ENCODE measurements around the gene TMEM47. TPM values are rescaled to one million over a fixed set of nuclear protein-coding genes. Genes with fewer than 3 reads are reported as not detected.

TMEM47 gene
- total and polyA plus RNA-seq, 9 donors, result 15.4 to 49.2 (median 28.0) TPM

- no peak overlapping the region for H3K27ac ChIP-seq
- DNase-seq, result no peak
- H3K4me3 ChIP-seq, result no peak overlapping the region
- no peaks in the 10 kb centered on the region for H3K36me3 ChIP-seq
- 34 to 45% (median 42%) methylated on average over 4 of the region's 4 CpGs for WGBS, 3 donors
- no peaks in the 10 kb centered on the region for H3K27me3 ChIP-seq
- H3K9me3 ChIP-seq, result no peaks in the 10 kb centered on the region
- H3K4me1 ChIP-seq (ENCODE audit: insufficient read depth), result no peaks in the 10 kb centered on the region
- no peak for TF ChIP-seq EP300 (IDR thresholded peaks at IDR 0.05)
- intact Hi-C loops (cut with DNase I), result no loop called here
Observed at GRCh38 chrX:34612036-34612435, 45.0 kb downstream of the TMEM47 start.

DNA sequence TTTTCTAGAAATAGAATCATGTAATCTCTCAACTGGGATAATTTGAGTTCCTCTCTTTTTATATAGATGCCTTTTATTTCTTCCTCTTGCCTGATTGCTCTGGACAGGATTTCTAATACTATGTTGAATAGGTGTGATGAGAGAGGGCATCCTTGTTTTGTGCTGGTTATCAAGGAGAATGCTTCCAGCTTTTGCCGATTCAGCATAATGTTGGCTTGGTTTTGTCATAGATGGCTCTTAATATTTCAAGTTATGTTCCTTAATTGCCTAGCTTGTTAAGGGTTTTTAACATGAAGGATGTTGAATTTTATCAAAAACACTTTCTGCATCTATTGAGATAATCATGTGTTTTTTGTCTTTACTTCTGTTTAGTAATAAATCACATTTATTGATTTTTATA lies 58.7 kb downstream of the TMEM47 start:
- 82 to 93% (median 85%) methylated on average over 1 of the region's 1 CpG for WGBS, 3 donors

GRCh38 chrX:34586936-34587335 lies 70.1 kb downstream of the TMEM47 start:
- H3K36me3 ChIP-seq, result no peaks in the 10 kb centered on the region
- TF ChIP-seq EP300 (IDR thresholded peaks at IDR 0.05) (no peak), CTCF (IDR thresholded peaks at IDR 0.05) (no peak), POLR2A (IDR thresholded peaks at IDR 0.05) (no peak)
- H3K4me3 ChIP-seq, result no peak overlapping the region
- H3K27me3 ChIP-seq, result no peaks in the 10 kb centered on the region
- 60 to 69% (median 61%) methylated on average over 3 of the region's 3 CpGs for WGBS, 3 donors
- no peaks in the 10 kb centered on the region for H3K9me3 ChIP-seq
- no peak overlapping the region for H3K27ac ChIP-seq
- no peak for DNase-seq
- no peaks in the 10 kb centered on the region for H3K4me1 ChIP-seq (ENCODE audit: insufficient read depth)
- intact Hi-C loops (cut with DNase I), result no loop called here

More for the DNA sequence above, 58.7 kb downstream of the TMEM47 start:
- H3K27ac ChIP-seq, result no peak overlapping the region
- no peaks in the 10 kb centered on the region for H3K9me3 ChIP-seq
- intact Hi-C loops (cut with DNase I), result no loop called here
- H3K36me3 ChIP-seq, result no peaks in the 10 kb centered on the region
- no peaks in the 10 kb centered on the region for H3K4me1 ChIP-seq (ENCODE audit: insufficient read depth)
- DNase-seq, result no peak
- H3K4me3 ChIP-seq, result no peak overlapping the region
- no peaks in the 10 kb centered on the region for H3K27me3 ChIP-seq
- TF ChIP-seq CTCF (IDR thresholded peaks at IDR 0.05) (no peak), EP300 (IDR thresholded peaks at IDR 0.05) (no peak), POLR2A (IDR thresholded peaks at IDR 0.05) (no peak)

DNA sequence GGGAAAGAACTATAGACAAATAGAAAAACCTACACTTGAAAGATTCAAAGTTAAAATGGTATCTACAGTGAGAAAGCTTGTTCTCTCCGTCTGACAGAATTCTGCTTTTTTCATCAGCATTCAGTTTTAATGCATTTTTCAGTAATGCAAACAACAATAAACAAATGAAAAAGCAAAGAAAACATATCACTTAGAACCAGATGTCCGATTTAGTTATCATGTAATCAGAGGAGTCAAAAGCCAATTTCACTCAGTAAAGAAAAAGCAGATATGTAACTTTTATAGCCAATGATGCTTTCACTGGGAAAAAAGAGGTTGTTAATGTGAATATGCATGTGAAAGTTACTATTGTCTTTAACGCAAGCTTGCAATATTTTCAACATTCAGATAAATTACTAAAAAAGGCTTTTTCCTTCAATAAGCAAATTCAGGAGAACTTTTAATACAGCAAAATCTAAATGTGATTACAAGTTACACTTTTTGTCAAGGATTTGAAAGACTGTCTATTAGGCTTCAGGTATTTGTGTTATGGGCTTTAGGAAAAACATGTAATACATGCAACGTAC lies 70.7 kb downstream of the TMEM47 start:
- WGBS, 3 donors, result 41 to 54% (median 47%) methylated on average over 4 of the region's 4 CpGs

More for the DNA sequence above, 70.7 kb downstream of the TMEM47 start:
- Histone ChIP-seq H3K9me3 (no peaks in the 10 kb centered on the region), H3K4me3 (no peak overlapping the region), H3K27me3 (no peaks in the 10 kb centered on the region), H3K27ac (no peak overlapping the region), H3K36me3 (no peaks in the 10 kb centered on the region), H3K4me1 (ENCODE audit: insufficient read depth) (no peaks in the 10 kb centered on the region)
- TF ChIP-seq CTCF (IDR thresholded peaks at IDR 0.05) (no peak), EP300 (IDR thresholded peaks at IDR 0.05) (no peak), POLR2A (IDR thresholded peaks at IDR 0.05) (no peak)
- intact Hi-C loops (cut with DNase I), result no loop called here
- no peak for DNase-seq
